ENCODE measurements around the gene TNXB. TPM values are rescaled to one million over a fixed set of nuclear protein-coding genes. Genes with fewer than 3 reads are reported as not detected.
"Not testable (repeated sequence)": the region's sequence is repeated elsewhere in the genome, so short reads cannot be mapped to it uniquely, and the experiment has no call there.

TNXB gene
- total RNA-seq, 2 experiments from 2014 or later, result 3.1 to 5.5 TPM

GRCh38 chr6:32082478-32082877 is 26.7 kb downstream of the TNXB start:
- Mint-ChIP-seq H3K36me3 (no peaks in the 10 kb centered on the region), H3K4me3 (no peak overlapping the region), H3K4me1 (peaks cover 13% of the 10 kb centered on the region), H3K9me3 (ENCODE audit: low read depth) (no peaks in the 10 kb centered on the region), H3K27ac (no peak overlapping the region), H3K27me3 (peaks cover 38% of the 10 kb centered on the region)
- ATAC-seq, result no peak
- CTCF ChIA-PET, result no interaction called here
- no peak for DNase-seq

GRCh38 chr6:32081168-32081990 is 27.8 kb downstream of the TNXB start:
- H3K27me3 Mint-ChIP-seq, result peaks cover 31% of the 10 kb centered on the region
- no peaks in the 10 kb centered on the region for H3K36me3 Mint-ChIP-seq
- H3K27ac Mint-ChIP-seq, result no peak overlapping the region
- CTCF ChIA-PET, result interaction anchor here (0.6 kb wide), 1 partner anchor 11 kb away, joined by 3 read pairs; no protein-coding TSS in a partner anchor
- H3K9me3 Mint-ChIP-seq (ENCODE audit: low read depth), result no peaks in the 10 kb centered on the region
- H3K4me1 Mint-ChIP-seq, result peaks cover 6% of the 10 kb centered on the region
- no peak for ATAC-seq
- no peak for DNase-seq
- no peak overlapping the region for H3K4me3 Mint-ChIP-seq

- peaks cover 23% of the 10 kb centered on the region for H3K27me3 Mint-ChIP-seq
- no peaks in the 10 kb centered on the region for H3K36me3 Mint-ChIP-seq
- no peak overlapping the region for H3K27ac Mint-ChIP-seq
- H3K4me3 Mint-ChIP-seq, result no peak overlapping the region
- no peaks in the 10 kb centered on the region for H3K4me1 Mint-ChIP-seq
- ATAC-seq, result no peak
- no peak for DNase-seq
- no peaks in the 10 kb centered on the region for H3K9me3 Mint-ChIP-seq (ENCODE audit: low read depth)
- CTCF ChIA-PET, result interaction anchor here (1.6 kb wide), 1 partner anchor 32 kb away, joined by 4 read pairs; no protein-coding TSS in a partner anchor
Measured at GRCh38 chr6:32079566-32080290, 29.4 kb downstream of the TNXB start.

DNA sequence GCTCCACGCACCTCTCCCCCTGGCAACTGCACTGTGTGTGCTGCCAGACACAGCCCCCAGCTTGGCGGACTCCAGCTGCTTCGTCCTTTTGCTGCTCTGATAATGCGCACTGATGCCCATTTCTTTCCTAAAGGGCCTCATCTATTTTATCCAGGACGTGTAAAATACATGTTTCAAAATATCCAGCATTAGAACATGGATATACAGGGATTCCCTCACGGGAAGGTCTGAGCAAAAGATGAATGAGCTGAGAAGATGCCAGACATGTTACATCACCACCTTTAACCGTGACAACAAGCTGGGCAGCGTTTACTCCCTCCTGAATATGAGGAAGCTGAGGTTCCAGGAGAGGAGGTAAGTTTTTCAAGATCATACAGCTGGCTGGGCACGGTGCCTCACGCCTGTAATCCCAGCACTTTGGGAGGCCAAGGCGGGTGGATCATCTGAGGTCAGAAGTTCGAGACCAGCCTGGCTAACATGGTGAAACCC is 32.8 kb downstream of the TNXB start:
- H3K27ac Mint-ChIP-seq, result no peak overlapping the region
- no peaks in the 10 kb centered on the region for H3K9me3 Mint-ChIP-seq (ENCODE audit: low read depth)
- CTCF ChIA-PET, result no interaction called here

GRCh38 chr6:32075781-32076180 is 33.4 kb downstream of the TNXB start:
- Mint-ChIP-seq H3K27ac (no peak overlapping the region), H3K4me1 (no peaks in the 10 kb centered on the region), H3K9me3 (ENCODE audit: low read depth) (no peaks in the 10 kb centered on the region), H3K27me3 (peaks cover 5% of the 10 kb centered on the region), H3K36me3 (no peaks in the 10 kb centered on the region), H3K4me3 (no peak overlapping the region)
- DNase-seq, result no peak
- no peak for ATAC-seq
- CTCF ChIA-PET, result no interaction called here

More for the DNA sequence above, 32.8 kb downstream of the TNXB start:
- H3K36me3 Mint-ChIP-seq, result no peaks in the 10 kb centered on the region
- ATAC-seq (no peak), DNase-seq (no peak)
- H3K4me1 Mint-ChIP-seq, result no peaks in the 10 kb centered on the region
- H3K4me3 Mint-ChIP-seq, result no peak overlapping the region
- peaks cover 5% of the 10 kb centered on the region for H3K27me3 Mint-ChIP-seq

- H3K27ac Mint-ChIP-seq, result no peak overlapping the region
- H3K4me3 Mint-ChIP-seq, result no peak overlapping the region
- DNase-seq, result no peak
- no peak for ATAC-seq
- CTCF ChIA-PET, result no interaction called here
- no peaks in the 10 kb centered on the region for H3K4me1 Mint-ChIP-seq
- H3K27me3 Mint-ChIP-seq, result peaks cover 5% of the 10 kb centered on the region
- H3K9me3 Mint-ChIP-seq (ENCODE audit: low read depth), result no peaks in the 10 kb centered on the region
- H3K36me3 Mint-ChIP-seq, result no peaks in the 10 kb centered on the region
Measured at GRCh38 chr6:32074996-32075532, 34.1 kb downstream of the TNXB start.

- no peak overlapping the region for H3K4me3 Mint-ChIP-seq
- ATAC-seq, result no peak
- no peaks in the 10 kb centered on the region for H3K9me3 Mint-ChIP-seq (ENCODE audit: low read depth)
- CTCF ChIA-PET, result no interaction called here
- peaks cover 5% of the 10 kb centered on the region for H3K27me3 Mint-ChIP-seq
- no peak for DNase-seq
- H3K27ac Mint-ChIP-seq, result no peak overlapping the region
- H3K4me1 Mint-ChIP-seq, result no peaks in the 10 kb centered on the region
- no peaks in the 10 kb centered on the region for H3K36me3 Mint-ChIP-seq
Measured at GRCh38 chr6:32073613-32074012, 35.5 kb downstream of the TNXB start.

GRCh38 chr6:32073101-32073500 is 36.0 kb downstream of the TNXB start:
- Mint-ChIP-seq H3K27me3 (peaks cover 5% of the 10 kb centered on the region), H3K9me3 (ENCODE audit: low read depth) (no peaks in the 10 kb centered on the region), H3K4me1 (no peaks in the 10 kb centered on the region), H3K36me3 (no peaks in the 10 kb centered on the region), H3K27ac (no peak overlapping the region), H3K4me3 (no peak overlapping the region)
- CTCF ChIA-PET, result no interaction called here
- no peak for DNase-seq
- no peak for ATAC-seq

GRCh38 chr6:32070814-32071543 is 38.2 kb downstream of the TNXB start:
- CTCF ChIA-PET, result no interaction called here
- ATAC-seq, result no peak

DNA sequence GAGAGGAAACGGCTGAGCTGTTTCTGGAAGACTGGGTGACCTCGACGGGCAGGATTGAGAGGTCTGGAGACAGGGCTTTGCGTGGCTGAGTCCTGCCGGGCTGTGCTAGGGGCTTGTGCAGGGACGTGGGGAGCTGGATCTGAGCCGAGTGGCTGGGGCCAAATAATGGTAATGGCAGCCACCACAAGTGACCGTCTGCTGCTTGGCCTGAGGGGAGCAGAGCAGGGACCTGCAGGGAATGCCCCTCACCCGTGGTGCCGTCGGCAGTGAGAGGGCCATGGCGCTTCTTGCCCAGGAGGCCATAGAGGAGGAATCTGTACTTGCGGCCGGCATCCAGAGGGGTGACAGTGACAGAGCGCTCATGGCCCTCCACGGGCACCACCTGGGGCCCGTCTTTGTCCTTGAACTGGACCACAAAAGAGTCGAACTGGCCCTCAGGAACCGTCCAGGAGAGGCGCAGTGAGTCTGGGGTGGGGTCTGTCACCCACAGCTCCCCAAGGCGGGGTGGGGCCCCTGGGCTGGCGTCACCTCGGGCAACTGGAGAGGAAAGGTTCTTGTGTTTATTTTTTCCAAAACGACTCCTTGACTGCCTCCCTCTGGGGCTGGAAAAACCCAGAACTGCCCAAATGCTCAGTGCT is 39.1 kb downstream of the TNXB start:
- no peaks in the 10 kb centered on the region for H3K9me3 Mint-ChIP-seq (ENCODE audit: low read depth)
- no peak overlapping the region for H3K27ac Mint-ChIP-seq
- CTCF ChIA-PET, result no interaction called here
- peaks cover 2% of the 10 kb centered on the region for H3K27me3 Mint-ChIP-seq
- H3K4me1 Mint-ChIP-seq, result peaks cover 3% of the 10 kb centered on the region
- DNase-seq (no peak), ATAC-seq (no peak)
- H3K36me3 Mint-ChIP-seq, result no peaks in the 10 kb centered on the region
- H3K4me3 Mint-ChIP-seq, result no peak overlapping the region

More at GRCh38 chr6:32070814-32071543, 38.2 kb downstream of the TNXB start:
- Mint-ChIP-seq H3K9me3 (ENCODE audit: low read depth) (no peaks in the 10 kb centered on the region), H3K27me3 (peaks cover 3% of the 10 kb centered on the region), H3K27ac (no peak overlapping the region), H3K36me3 (no peaks in the 10 kb centered on the region), H3K4me3 (no peak overlapping the region), H3K4me1 (no peaks in the 10 kb centered on the region)
- no peak for DNase-seq

- peaks cover 4% of the 10 kb centered on the region for H3K4me1 Mint-ChIP-seq
- no peak for ATAC-seq
- no peak for DNase-seq
- H3K9me3 Mint-ChIP-seq (ENCODE audit: low read depth), result no peaks in the 10 kb centered on the region
- no peaks in the 10 kb centered on the region for H3K36me3 Mint-ChIP-seq
- H3K4me3 Mint-ChIP-seq, result no peak overlapping the region
- CTCF ChIA-PET, result no interaction called here
- peaks cover 2% of the 10 kb centered on the region for H3K27me3 Mint-ChIP-seq
- no peak overlapping the region for H3K27ac Mint-ChIP-seq
Measured at GRCh38 chr6:32069460-32069859, 39.7 kb downstream of the TNXB start.

GRCh38 chr6:32068867-32069266 is 40.3 kb downstream of the TNXB start:
- CTCF ChIA-PET, result interaction anchor here (0.9 kb wide), 1 partner anchor 21 kb away, joined by 3 read pairs; no protein-coding TSS in a partner anchor
- no peak for DNase-seq
- no peaks in the 10 kb centered on the region for H3K9me3 Mint-ChIP-seq (ENCODE audit: low read depth)
- no peaks in the 10 kb centered on the region for H3K36me3 Mint-ChIP-seq
- H3K4me1 Mint-ChIP-seq, result peaks cover 4% of the 10 kb centered on the region
- no peak overlapping the region for H3K4me3 Mint-ChIP-seq
- no peak for ATAC-seq
- H3K27ac Mint-ChIP-seq, result no peak overlapping the region
- peaks cover 3% of the 10 kb centered on the region for H3K27me3 Mint-ChIP-seq

DNA sequence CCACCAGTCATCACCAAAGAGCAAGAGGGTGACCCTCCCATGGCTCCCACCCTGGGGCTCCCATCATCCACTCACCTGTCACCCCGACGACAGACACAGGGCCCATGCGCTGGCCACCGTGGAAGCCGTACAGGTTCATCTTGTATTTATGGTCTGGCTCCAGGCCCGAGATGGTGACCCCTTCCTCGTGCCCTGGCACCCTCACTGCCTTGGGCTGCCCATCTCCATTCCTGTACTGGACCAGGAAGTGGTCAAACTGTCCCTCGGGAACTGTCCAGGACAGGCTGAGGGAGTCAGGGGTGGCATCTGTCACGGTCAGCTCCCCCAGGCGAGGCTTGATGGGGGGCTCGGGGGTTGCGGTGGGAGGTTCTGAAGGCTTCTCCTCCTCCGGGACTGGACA is 40.8 kb downstream of the TNXB start:
- H3K4me1 Mint-ChIP-seq; H3K9me3 Mint-ChIP-seq (ENCODE audit: low read depth); H3K36me3 Mint-ChIP-seq; H3K4me3 Mint-ChIP-seq; H3K27me3 Mint-ChIP-seq; ATAC-seq; H3K27ac Mint-ChIP-seq; DNase-seq: not testable (repeated sequence)
- CTCF ChIA-PET, result interaction anchor here (0.9 kb wide), 1 partner anchor 21 kb away, joined by 3 read pairs; no protein-coding TSS in a partner anchor
